Panc1 (cell line): ENCODE data around the gene LANCL1.

ENCODE experiments used
- CTCF ChIP-seq: fragments of 450-650 bp; IDR thresholded peaks from 2 replicates; pipeline ENCODE4 v1.5.1; 2017; ENCODE audit warnings: mild to moderate bottlenecking
- POLR2AphosphoS5 ChIP-seq: IDR thresholded peaks from 2 replicates; pipeline ENCODE4 v1.6.1; 2012; ENCODE audit warnings: mild to moderate bottlenecking, low read depth, low read length, moderate library complexity

GRCh38 chr2:210480079-210480478, 3.5 kb upstream of the LANCL1 start:
- TF ChIP-seq CTCF = no peak
- no peak for TF ChIP-seq POLR2AphosphoS5
